Activated CD4-positive, alpha-beta T cell treated with anti-CD3 and anti-CD28 coated beads for 36 hours (primary cell): ENCODE measurements around the gene SYNM. TPM values are rescaled to one million over a fixed set of nuclear protein-coding genes. Genes with fewer than 3 reads are reported as not detected.

Experiments
- ATAC-seq: fragments of 200-7000 bp; cut with Tn5 transposase; one replicate; pipeline ENCODE4 v1.10.0; 2021; ENCODE audit warnings: mild to moderate bottlenecking, moderate library complexity
- CTCF ChIA-PET: fragments of 350-600 bp; sonication (Branson Sonifier 250); formaldehyde crosslinking; loops from one replicate; lab custom pipeline; 2021; ENCODE audit warnings: antibody characterized with exemption; lab: Charles Lee
- POLR2A ChIA-PET: fragments of 350-600 bp; sonication (Branson Sonifier 250); formaldehyde crosslinking; loops from one replicate; lab custom pipeline; 2021; ENCODE audit warnings: antibody characterized with exemption, inconsistent platforms; lab: Charles Lee
- DNase-seq: peaks from one replicate; pipeline ENCODE4 v3.0.0-alpha.2; 2020
- H3K27ac Mint-ChIP-seq: one replicate; pipeline ENCODE4 v1.8.0; 2021; ENCODE audit warnings: mixed read lengths
- H3K27me3 Mint-ChIP-seq: one replicate; pipeline ENCODE4 v1.8.0; 2021; ENCODE audit warnings: mixed read lengths
- H3K36me3 Mint-ChIP-seq: one replicate; pipeline ENCODE4 v1.8.0; 2021; ENCODE audit warnings: low read depth, mixed read lengths
- H3K4me1 Mint-ChIP-seq: one replicate; pipeline ENCODE4 v1.8.0; 2021; ENCODE audit warnings: mixed read lengths
- H3K4me3 Mint-ChIP-seq: one replicate; pipeline ENCODE4 v1.8.0; 2021; ENCODE audit warnings: mild to moderate bottlenecking, moderate library complexity, mixed read lengths
- H3K9me3 Mint-ChIP-seq: one replicate; pipeline ENCODE4 v1.8.0; 2021; ENCODE audit warnings: low read depth, mixed read lengths
- intact Hi-C, 2 experiments: fragments of 100-400 bp; cut with DNase I in 1 of 2; cut with micrococcal nuclease in 1 of 2; formaldehyde crosslinking; loops; one replicate each; pipeline versions ENCODE4 v1.14.2 to v1.15.1; 2022 to 2024; cut with DNase I, micrococcal nuclease
- total RNA-seq, 2 experiments: library from RNA; stranded (reverse); gene quantifications; one replicate each; pipeline ENCODE4 v1.2.3, GENCODE V29; 2021

Gene SYNM
- total RNA-seq, 2 experiments from 2014 or later = 0.09 to 0.14 TPM

- no peaks in the 10 kb centered on the region for H3K9me3 Mint-ChIP-seq
- ChIA-PET CTCF (no interaction called here), POLR2A (no interaction called here)
- intact Hi-C loops = no loop called here
- H3K4me3 Mint-ChIP-seq = no peak overlapping the region
- H3K27me3 Mint-ChIP-seq = no peaks in the 10 kb centered on the region
- no peak for DNase-seq
- no peak for ATAC-seq
- H3K4me1 Mint-ChIP-seq = no peaks in the 10 kb centered on the region
- H3K36me3 Mint-ChIP-seq = no peaks in the 10 kb centered on the region
- no peak overlapping the region for H3K27ac Mint-ChIP-seq
Measured at GRCh38 chr15:99145005-99145404, 40.1 kb downstream of the SYNM start.

- ChIA-PET CTCF (interaction anchor here (0.7 kb wide), 1 partner anchor 9 kb away, joined by 3 read pairs; no protein-coding TSS in a partner anchor), POLR2A (no interaction called here)
- H3K27ac Mint-ChIP-seq = no peak overlapping the region
- H3K27me3 Mint-ChIP-seq = no peaks in the 10 kb centered on the region
- DNase-seq (no peak), ATAC-seq (no peak)
- H3K4me3 Mint-ChIP-seq = no peak overlapping the region
- intact Hi-C loops = no loop called here
- no peaks in the 10 kb centered on the region for H3K9me3 Mint-ChIP-seq
- no peaks in the 10 kb centered on the region for H3K4me1 Mint-ChIP-seq
- no peaks in the 10 kb centered on the region for H3K36me3 Mint-ChIP-seq
Measured at GRCh38 chr15:99145778-99146177, 40.9 kb downstream of the SYNM start.

GRCh38 chr15:99146661-99147060 is 41.8 kb downstream of the SYNM start:
- H3K4me3 Mint-ChIP-seq = no peak overlapping the region
- H3K27me3 Mint-ChIP-seq = no peaks in the 10 kb centered on the region
- intact Hi-C loops = no loop called here
- H3K27ac Mint-ChIP-seq = no peak overlapping the region
- H3K9me3 Mint-ChIP-seq = no peaks in the 10 kb centered on the region
- ChIA-PET POLR2A (no interaction called here), CTCF (interaction anchor here (0.7 kb wide), 1 partner anchor 8 kb away, joined by 3 read pairs; no protein-coding TSS in a partner anchor)
- no peaks in the 10 kb centered on the region for H3K4me1 Mint-ChIP-seq
- DNase-seq = no peak
- no peaks in the 10 kb centered on the region for H3K36me3 Mint-ChIP-seq
- no peak for ATAC-seq

GRCh38 chr15:99148851-99149276 is 44.0 kb downstream of the SYNM start:
- no peaks in the 10 kb centered on the region for H3K4me1 Mint-ChIP-seq
- no peaks in the 10 kb centered on the region for H3K36me3 Mint-ChIP-seq
- intact Hi-C loops = no loop called here
- H3K9me3 Mint-ChIP-seq = no peaks in the 10 kb centered on the region
- ChIA-PET CTCF (no interaction called here), POLR2A (no interaction called here)
- H3K4me3 Mint-ChIP-seq = no peak overlapping the region
- H3K27ac Mint-ChIP-seq = no peak overlapping the region
- no peak for ATAC-seq
- H3K27me3 Mint-ChIP-seq = no peaks in the 10 kb centered on the region
- DNase-seq = no peak

GRCh38 chr15:99149366-99149765 is 44.5 kb downstream of the SYNM start:
- DNase-seq (no peak), ATAC-seq (no peak)
- ChIA-PET CTCF (no interaction called here), POLR2A (no interaction called here)
- Mint-ChIP-seq H3K36me3 (no peaks in the 10 kb centered on the region), H3K27ac (no peak overlapping the region), H3K4me1 (no peaks in the 10 kb centered on the region), H3K9me3 (no peaks in the 10 kb centered on the region), H3K27me3 (no peaks in the 10 kb centered on the region), H3K4me3 (no peak overlapping the region)
- intact Hi-C loops = no loop called here

GRCh38 chr15:99151156-99151555 is 46.3 kb downstream of the SYNM start:
- Mint-ChIP-seq H3K9me3 (no peaks in the 10 kb centered on the region), H3K27ac (no peak overlapping the region), H3K4me1 (no peaks in the 10 kb centered on the region), H3K4me3 (no peak overlapping the region), H3K36me3 (no peaks in the 10 kb centered on the region), H3K27me3 (no peaks in the 10 kb centered on the region)
- ChIA-PET CTCF (no interaction called here), POLR2A (no interaction called here)
- intact Hi-C loops = no loop called here
- no peak for DNase-seq
- no peak for ATAC-seq

- H3K27ac Mint-ChIP-seq = no peak overlapping the region
- H3K4me3 Mint-ChIP-seq = no peak overlapping the region
- H3K27me3 Mint-ChIP-seq = no peaks in the 10 kb centered on the region
- no peaks in the 10 kb centered on the region for H3K4me1 Mint-ChIP-seq
- no peaks in the 10 kb centered on the region for H3K9me3 Mint-ChIP-seq
- ATAC-seq (no peak), DNase-seq (no peak)
- ChIA-PET POLR2A (no interaction called here), CTCF (interaction anchor here (1.8 kb wide), 1 partner anchor 10 kb away, joined by 4 read pairs; no protein-coding TSS in a partner anchor)
- intact Hi-C loops = no loop called here
- no peaks in the 10 kb centered on the region for H3K36me3 Mint-ChIP-seq
Measured at GRCh38 chr15:99153026-99153535, 48.2 kb downstream of the SYNM start.

GRCh38 chr15:99154271-99154670 is 49.4 kb downstream of the SYNM start:
- ChIA-PET POLR2A (no interaction called here), CTCF (no interaction called here)
- intact Hi-C loops = no loop called here
- DNase-seq (no peak), ATAC-seq (no peak)
- Mint-ChIP-seq H3K4me1 (no peaks in the 10 kb centered on the region), H3K4me3 (no peak overlapping the region), H3K27me3 (no peaks in the 10 kb centered on the region), H3K9me3 (no peaks in the 10 kb centered on the region), H3K36me3 (peaks cover under 1% of the 10 kb centered on the region), H3K27ac (no peak overlapping the region)

GRCh38 chr15:99155961-99156443 is 51.1 kb downstream of the SYNM start:
- intact Hi-C loops = no loop called here
- Mint-ChIP-seq H3K4me3 (no peak overlapping the region), H3K27me3 (no peaks in the 10 kb centered on the region), H3K27ac (no peak overlapping the region), H3K36me3 (peaks cover 2% of the 10 kb centered on the region), H3K9me3 (no peaks in the 10 kb centered on the region), H3K4me1 (no peaks in the 10 kb centered on the region)
- ATAC-seq (peak; percentile 33), DNase-seq (no peak)
- CTCF ChIA-PET = interaction anchor here (0.6 to 0.7 kb wide), 2 partner anchors 47 to 733 kb away, joined by 3 read pairs; no protein-coding TSS in a partner anchor
- POLR2A ChIA-PET = no interaction called here

- no peak for ATAC-seq
- no peaks in the 10 kb centered on the region for H3K27me3 Mint-ChIP-seq
- intact Hi-C loops = no loop called here
- H3K4me3 Mint-ChIP-seq = no peak overlapping the region
- peaks cover 2% of the 10 kb centered on the region for H3K36me3 Mint-ChIP-seq
- H3K4me1 Mint-ChIP-seq = no peaks in the 10 kb centered on the region
- DNase-seq = no peak
- no peak overlapping the region for H3K27ac Mint-ChIP-seq
- POLR2A ChIA-PET = no interaction called here
- no peaks in the 10 kb centered on the region for H3K9me3 Mint-ChIP-seq
- CTCF ChIA-PET = interaction anchor here (0.5 kb wide), 1 partner anchor 1406 kb away, joined by 3 read pairs; no protein-coding TSS in a partner anchor
Measured at GRCh38 chr15:99157456-99157855, 52.6 kb downstream of the SYNM start.

GRCh38 chr15:99158626-99159412 is 53.9 kb downstream of the SYNM start:
- H3K27ac Mint-ChIP-seq = no peak overlapping the region
- no peak overlapping the region for H3K4me3 Mint-ChIP-seq
- H3K4me1 Mint-ChIP-seq = peaks cover 10% of the 10 kb centered on the region
- POLR2A ChIA-PET = no interaction called here
- DNase-seq = no peak
- no peaks in the 10 kb centered on the region for H3K9me3 Mint-ChIP-seq
- intact Hi-C loops = no loop called here
- no peaks in the 10 kb centered on the region for H3K27me3 Mint-ChIP-seq
- CTCF ChIA-PET = no interaction called here
- H3K36me3 Mint-ChIP-seq = peaks cover 2% of the 10 kb centered on the region
- no peak for ATAC-seq
